A673 (cell line): ENCODE measurements around the gene NGEF. TPM values are rescaled to one million over a fixed set of nuclear protein-coding genes. Genes with fewer than 3 reads are reported as not detected.
A peak's percentile ranks its signal among the peaks of the same experiment; 100 is the strongest.

Experiments used
- BruUV-seq: library from RNA; stranded (reverse); fragments of 400-500 nt; replicated peaks from 2 replicates; lab custom pipeline; 2021; lab: Mats Ljungman, UMichigan
- CTCF ChIA-PET: fragments of 300-600 bp; sonication (Branson Sonifier 250); formaldehyde crosslinking; loops from one replicate; lab custom pipeline; 2022; ENCODE audit warnings: antibody characterized with exemption; lab: Charles Lee
- POLR2A ChIA-PET: fragments of 300-600 bp; sonication (Branson Sonifier 250); formaldehyde crosslinking; loops from one replicate; lab custom pipeline; 2022; ENCODE audit warnings: antibody characterized with exemption; ENCODE audit not compliant: low non-redundant PET; lab: Charles Lee
- DNase-seq: peaks from one replicate; pipeline ENCODE4 v3.0.0-alpha.2; 2015; ENCODE audit warnings: low spot score
- H3K27ac ChIP-seq: fragments of 200-600 bp; sonication (generic); 2 replicates; pipeline ENCODE4 v1.5.1; 2016; ENCODE audit warnings: mixed run types, low read depth, mild to moderate bottlenecking, mixed read lengths, antibody characterized with exemption, low read length; ENCODE audit not compliant: poor library complexity, severe bottlenecking
- H3K27me3 ChIP-seq: fragments of 200-600 bp; sonication (generic); replicated peaks from 2 replicates; pipeline ENCODE4 v1.6.1; 2017; ENCODE audit warnings: mixed run types, low read depth, mild to moderate bottlenecking, mixed read lengths, antibody characterized with exemption, low read length; ENCODE audit not compliant: insufficient read depth, poor library complexity
- H3K36me3 ChIP-seq: fragments of 200-600 bp; sonication (generic); 2 replicates; pipeline ENCODE4 v1.6.1; 2016; ENCODE audit warnings: mixed run types, mild to moderate bottlenecking, mixed read lengths, antibody characterized with exemption, low read length; ENCODE audit not compliant: insufficient read depth, poor library complexity, severe bottlenecking
- H3K4me1 ChIP-seq: fragments of 200-600 bp; sonication (generic); 2 replicates; pipeline ENCODE4 v1.6.1; 2017; ENCODE audit warnings: mixed run types, mild to moderate bottlenecking, mixed read lengths, antibody characterized with exemption, low read length; ENCODE audit not compliant: insufficient read depth, poor library complexity, severe bottlenecking
- H3K4me3 ChIP-seq: fragments of 200-600 bp; sonication (generic); 2 replicates; pipeline ENCODE4 v1.5.1; 2016; ENCODE audit warnings: low read depth, mixed run types, mild to moderate bottlenecking, mixed read lengths, low read length; ENCODE audit not compliant: poor library complexity, severe bottlenecking
- H3K9me3 ChIP-seq: fragments of 200-600 bp; sonication (generic); 2 replicates; pipeline ENCODE4 v1.6.1; 2016; ENCODE audit warnings: mixed run types, low read depth, mild to moderate bottlenecking, mixed read lengths, antibody characterized with exemption, low read length; ENCODE audit not compliant: poor library complexity, severe bottlenecking
- EZH2 ChIP-seq: fragments of 200-600 bp; sonication (generic); IDR thresholded peaks from 2 replicates; pipeline ENCODE4 v1.6.1; 2017; ENCODE audit warnings: borderline replicate concordance, low read depth, mild to moderate bottlenecking, mixed read lengths, antibody characterized with exemption, low read length; ENCODE audit not compliant: poor library complexity, severe bottlenecking
- intact Hi-C: fragments of 100-400 bp; cut with micrococcal nuclease; formaldehyde crosslinking; loops from one replicate; pipeline ENCODE4 v1.10.0; 2022; ENCODE audit not compliant: unreplicated experiment
- total RNA-seq: library from RNA; stranded (reverse); gene quantifications from 2 replicates; pipeline ENCODE4 v1.2.3, GENCODE V29; 2021
- TF ChIP-seq, protein P1 (sequence below): fragments of 300-800, 200-600 bp; sonication (generic); conservative IDR thresholded peaks from 2 replicates; pipeline ENCODE4 v1.5.1; 2017; ENCODE audit warnings: low read depth, mild to moderate bottlenecking, antibody characterized with exemption, low read length, moderate library complexity, mixed read lengths

NGEF gene
- total RNA-seq, 1 experiment from 2014 or later: 0.69 TPM

DNA sequence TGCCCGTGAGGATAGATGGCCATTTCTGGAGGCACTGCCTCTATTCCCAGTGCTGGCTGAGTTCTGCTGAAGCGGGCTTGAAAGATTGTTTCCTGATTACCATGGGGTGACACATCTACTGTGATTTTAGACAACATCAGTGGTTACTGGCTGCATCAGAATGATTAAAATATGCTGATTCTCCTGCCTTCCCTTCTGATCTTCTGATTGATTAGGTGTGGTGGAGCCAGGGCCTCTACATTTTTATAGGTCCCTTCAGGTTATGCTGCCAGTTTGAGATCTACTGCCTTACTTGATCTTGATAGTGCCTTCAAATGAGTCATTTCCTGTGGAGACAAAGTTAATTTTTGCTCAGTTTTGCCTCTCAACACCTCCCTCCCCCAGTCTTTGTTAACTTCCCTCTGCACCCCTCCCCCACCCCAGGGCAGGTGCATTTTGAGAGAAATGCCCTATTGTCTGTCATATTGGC lies 174.6 kb downstream of the NGEF start:
- BruUV-seq: no TSS peak
- Histone ChIP-seq H3K27ac (no peak overlapping the region), H3K4me3 (no peak overlapping the region), H3K4me1 (peaks cover 20% of the 10 kb centered on the region), H3K36me3 (peaks cover 56% of the 10 kb centered on the region), H3K27me3 (no peaks in the 10 kb centered on the region), H3K9me3 (no peaks in the 10 kb centered on the region)
- peak; percentile 47 for DNase-seq
- no peak for TF ChIP-seq EZH2
- TF ChIP-seq, protein P1, sequence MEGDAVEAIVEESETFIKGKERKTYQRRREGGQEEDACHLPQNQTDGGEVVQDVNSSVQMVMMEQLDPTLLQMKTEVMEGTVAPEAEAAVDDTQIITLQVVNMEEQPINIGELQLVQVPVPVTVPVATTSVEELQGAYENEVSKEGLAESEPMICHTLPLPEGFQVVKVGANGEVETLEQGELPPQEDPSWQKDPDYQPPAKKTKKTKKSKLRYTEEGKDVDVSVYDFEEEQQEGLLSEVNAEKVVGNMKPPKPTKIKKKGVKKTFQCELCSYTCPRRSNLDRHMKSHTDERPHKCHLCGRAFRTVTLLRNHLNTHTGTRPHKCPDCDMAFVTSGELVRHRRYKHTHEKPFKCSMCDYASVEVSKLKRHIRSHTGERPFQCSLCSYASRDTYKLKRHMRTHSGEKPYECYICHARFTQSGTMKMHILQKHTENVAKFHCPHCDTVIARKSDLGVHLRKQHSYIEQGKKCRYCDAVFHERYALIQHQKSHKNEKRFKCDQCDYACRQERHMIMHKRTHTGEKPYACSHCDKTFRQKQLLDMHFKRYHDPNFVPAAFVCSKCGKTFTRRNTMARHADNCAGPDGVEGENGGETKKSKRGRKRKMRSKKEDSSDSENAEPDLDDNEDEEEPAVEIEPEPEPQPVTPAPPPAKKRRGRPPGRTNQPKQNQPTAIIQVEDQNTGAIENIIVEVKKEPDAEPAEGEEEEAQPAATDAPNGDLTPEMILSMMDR: no peak
- intact Hi-C loops: no loop called here
- ChIA-PET POLR2A (no interaction called here), CTCF (no interaction called here)

DNA sequence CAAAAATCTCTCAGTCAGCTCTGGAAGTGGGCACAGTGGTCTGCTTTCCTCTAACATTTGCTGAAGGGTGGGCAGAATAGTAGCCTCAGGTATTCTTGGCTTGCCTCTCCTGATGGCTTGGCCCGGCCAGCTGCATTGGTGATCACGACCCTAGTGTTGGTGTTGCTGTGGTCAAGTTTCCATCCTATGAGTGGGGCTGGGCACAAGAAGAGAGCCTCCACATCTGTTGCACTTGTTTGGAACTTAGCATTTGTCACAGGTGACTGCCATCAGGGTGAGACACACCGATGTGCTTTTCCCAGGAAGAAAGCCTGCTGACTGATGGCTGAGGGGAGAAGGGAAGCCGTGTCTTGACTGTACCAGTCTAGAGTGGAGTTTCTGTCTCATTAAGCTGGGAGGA lies 176.1 kb downstream of the NGEF start:
- DNase-seq: no peak

DNA sequence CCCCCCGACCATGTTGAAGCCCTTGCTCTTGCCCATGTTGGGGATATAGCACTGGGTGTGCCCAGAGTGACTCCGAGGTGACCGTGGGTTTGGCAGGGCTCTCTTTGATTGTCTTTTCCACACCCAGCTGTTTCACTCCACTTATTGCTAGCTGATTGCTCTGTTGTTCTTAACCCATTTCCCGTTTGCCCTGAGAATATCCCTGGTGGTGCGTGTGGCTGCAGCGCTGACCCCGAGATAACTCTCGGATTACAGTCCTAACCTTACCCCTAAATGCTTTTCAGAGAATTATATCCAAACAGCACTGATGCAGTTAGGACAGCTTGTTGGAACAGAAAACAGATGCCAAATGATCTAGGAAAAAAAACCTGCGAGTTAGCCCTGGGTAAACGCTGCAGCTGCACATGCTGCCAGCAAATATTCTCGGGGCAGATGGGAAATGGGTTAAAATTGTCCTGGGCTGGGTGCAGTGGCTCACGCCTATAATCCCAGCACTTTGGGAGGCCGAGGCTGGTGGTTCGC lies 177.3 kb downstream of the NGEF start:
- peaks cover 22% of the 10 kb centered on the region for H3K4me1 ChIP-seq
- no TSS peak for BruUV-seq
- POLR2A ChIA-PET: no interaction called here
- no peaks in the 10 kb centered on the region for H3K27me3 ChIP-seq
- CTCF ChIA-PET: no interaction called here
- no peak overlapping the region for H3K4me3 ChIP-seq
- H3K27ac ChIP-seq: no peak overlapping the region
- no peak for DNase-seq
- peaks cover 56% of the 10 kb centered on the region for H3K36me3 ChIP-seq
- TF ChIP-seq EZH2: no peak
- TF ChIP-seq, protein P1: no peak
- intact Hi-C loops: no loop called here
- no peaks in the 10 kb centered on the region for H3K9me3 ChIP-seq

More for the DNA sequence above, 176.1 kb downstream of the NGEF start:
- Histone ChIP-seq H3K4me3 (no peak overlapping the region), H3K4me1 (peaks cover 22% of the 10 kb centered on the region), H3K27ac (peak overlapping the region; percentile 10), H3K27me3 (no peaks in the 10 kb centered on the region), H3K36me3 (peaks cover 62% of the 10 kb centered on the region), H3K9me3 (no peaks in the 10 kb centered on the region)
- intact Hi-C loops: no loop called here
- CTCF ChIA-PET: interaction anchor here (0.6 kb wide), 1 partner anchor 214 kb away, joined by 3 read pairs; no protein-coding TSS in a partner anchor
- no TSS peak for BruUV-seq
- no peak for TF ChIP-seq EZH2
- TF ChIP-seq, protein P1: no peak
- POLR2A ChIA-PET: no interaction called here
